HepG2 (cell line): Measurements from ENCODE around the gene CTTNBP2NL. TPM values are rescaled to one million over a fixed set of nuclear protein-coding genes. Genes with fewer than 3 reads are reported as not detected.

Experiments
- ATAC-seq: fragments of 200-7000 bp; cut with Tn5 transposase; 3 replicates; pipeline ENCODE4 v1.9.1; 2020; ENCODE audit warnings: mild to moderate bottlenecking, moderate library complexity
- BruUV-seq: library from RNA; stranded (reverse); fragments of 400-500 nt; replicated peaks from 2 replicates; lab custom pipeline; 2021; lab: Mats Ljungman, UMichigan
- CTCF ChIA-PET: fragments of 300-600 bp; formaldehyde crosslinking; extraction: SDS; loops from one replicate; lab custom pipeline; 2021; ENCODE audit warnings: low total read pairs, inconsistent platforms, low intra/inter-chr PET ratio; lab: Yijun Ruan, JAX
- POLR2A ChIA-PET: fragments of 350-600 bp; sonication (Branson Sonifier 250); formaldehyde crosslinking; loops from one replicate; lab custom pipeline; 2020; ENCODE audit warnings: antibody characterized with exemption, inconsistent platforms; lab: Yijun Ruan, JAX
- DNase-seq: peaks from one replicate; pipeline ENCODE4 v3.0.0-alpha.2; 2015; ENCODE audit warnings: low spot score
- FAIRE-seq: peaks from 3 replicates; lab custom pipeline; 2011; peaks lifted over from hg19 to GRCh38; lab: Jason Lieb, UNC
- H2AFZ ChIP-seq: one replicate; pipeline ENCODE4 v1.6.1; 2011; ENCODE audit warnings: low read length, inconsistent platforms
- H3K27ac ChIP-seq: fragments of 300-600 bp; 3 replicates; pipeline ENCODE4 v1.8.0; 2011; ENCODE audit warnings: mixed run types, mild to moderate bottlenecking, mixed read lengths, low read length, inconsistent platforms; ENCODE audit not compliant: insufficient read depth; ENCODE audit errors: extremely low read length
- H3K27me3 ChIP-seq, 2 experiments: fragments of 200-600 bp in 1 of 2; 2 replicates in 1 of 2; 3 replicates in 1 of 2; pipeline versions ENCODE4 v1.6.0 to v1.8.0; 2011; ENCODE audit warnings: low read length in 2 of 2, mild to moderate bottlenecking in 2 of 2, moderate library complexity in 2 of 2, inconsistent platforms in 1 of 2; ENCODE audit not compliant: insufficient read depth in 2 of 2, control insufficient read depth in 1 of 2
- H3K36me3 ChIP-seq, 2 experiments: fragments of 200-600 bp in 1 of 2; replicated peaks in 1 of 2; 2 replicates in 1 of 2; 3 replicates in 1 of 2; pipeline versions ENCODE4 v1.5.1 to v1.8.0; 2011; ENCODE audit warnings: low read length in 2 of 2, inconsistent platforms in 1 of 2; ENCODE audit not compliant: insufficient read depth in 2 of 2, control insufficient read depth in 1 of 2
- H3K4me1 ChIP-seq: 2 replicates; pipeline ENCODE4 v1.5.1; 2012; ENCODE audit warnings: low read length, inconsistent platforms; ENCODE audit not compliant: insufficient read depth
- H3K4me2 ChIP-seq: 2 replicates; pipeline ENCODE4 v1.6.0; 2011; ENCODE audit warnings: low read depth, low read length, inconsistent platforms
- H3K4me3 ChIP-seq, 3 experiments: fragments of 200-600 bp in 1 of 3; sonication (generic), shearing (Covaris generic) in 1 of 3; replicated peaks in 1 of 3; 2 replicates each; pipeline ENCODE4 v1.5.1; 2011 to 2016; ENCODE audit warnings: low read length in 3 of 3, inconsistent platforms in 2 of 3, low read depth in 2 of 3, mild to moderate bottlenecking in 2 of 3, control low read depth in 1 of 3, mixed read lengths in 1 of 3; ENCODE audit not compliant: insufficient read depth in 1 of 3
- H3K79me2 ChIP-seq: one replicate; pipeline ENCODE4 v1.6.1; 2011; ENCODE audit warnings: low read length, inconsistent platforms; ENCODE audit not compliant: insufficient read depth
- H3K9ac ChIP-seq: 2 replicates; pipeline ENCODE4 v1.6.0; 2011; ENCODE audit warnings: mild to moderate bottlenecking, low read depth, low read length, inconsistent platforms; ENCODE audit not compliant: insufficient read depth
- H3K9me3 ChIP-seq: 2 replicates; pipeline ENCODE4 v1.5.1; 2012; ENCODE audit warnings: mild to moderate bottlenecking, low read length
- H4K20me1 ChIP-seq: 2 replicates; pipeline ENCODE4 v1.6.0; 2011; ENCODE audit warnings: inconsistent platforms, mild to moderate bottlenecking, low read length, moderate library complexity; ENCODE audit not compliant: insufficient read depth
- CAMTA2 ChIP-seq: sonication (generic); formaldehyde crosslinking; IDR thresholded peaks from 2 replicates; pipeline ENCODE4 v1.4.0; 2020; ENCODE audit warnings: mild to moderate bottlenecking, missing genetic modification reagents, borderline replicate concordance
- HMG20A ChIP-seq: IDR thresholded peaks from 2 replicates; pipeline ENCODE4 v1.6.1; 2016; ENCODE audit warnings: borderline replicate concordance
- HMGXB3 ChIP-seq: sonication (generic); formaldehyde crosslinking; IDR thresholded peaks from 2 replicates; pipeline ENCODE4 v1.4.0; 2020; ENCODE audit warnings: missing genetic modification reagents, borderline replicate concordance
- KLF12 ChIP-seq: sonication (generic); formaldehyde crosslinking; IDR thresholded peaks from 2 replicates; pipeline ENCODE4 v1.4.0; 2020; ENCODE audit warnings: missing genetic modification reagents, borderline replicate concordance
- PLRG1 ChIP-seq: fragments of 450-650 bp; conservative IDR thresholded peaks from 2 replicates; pipeline ENCODE4 v1.6.1; 2016
- ZHX2 ChIP-seq, 2 experiments: sonication (generic) in 1 of 2; formaldehyde crosslinking in 1 of 2; IDR thresholded peaks; 2 replicates each; pipeline versions ENCODE4 v1.6.1 to v1.9.0; 2014 to 2022; ENCODE audit warnings: antibody characterized with exemption in 1 of 2, borderline replicate concordance in 1 of 2, inconsistent platforms in 1 of 2, low read depth in 1 of 2, missing genetic modification reagents in 1 of 2
- ZNF816 ChIP-seq: sonication (generic); formaldehyde crosslinking; IDR thresholded peaks from 2 replicates; pipeline ENCODE4 v1.8.0; 2022; ENCODE audit warnings: missing genetic modification reagents, mild to moderate bottlenecking, borderline replicate concordance
- WGBS: methylation state at CpG from one replicate; pipeline ENCODE4 v1.1.6; 2017; ENCODE audit warnings: low lambda C conversion rate; 5-methylcytosine and 5-hydroxymethylcytosine counted together
- in situ Hi-C: cut with HindIII; loops from 2 replicates; pipeline ENCODE4 v1.10.0; 2017; ENCODE audit warnings: low pct_unique_long_range_greater_than_20kb; ENCODE audit not compliant: extremely low pct_ligation_motif_present
- intact Hi-C: fragments of 100-400 bp; cut with micrococcal nuclease; formaldehyde crosslinking; loops from one replicate; pipeline ENCODE4 v1.10.0; 2022; ENCODE audit not compliant: unreplicated experiment
- polyA plus RNA-seq, 8 experiments: library from polyadenylated mRNA; depleted of rRNA in 3 of 8; stranded (reverse) in 7 of 8; unstranded in 1 of 8; fragments of >200 nt; fragmentation: Illumina TruSeq in 4 of 8; extraction: Trizol in 4 of 8; gene quantifications; 2 replicates each; pipeline versions ENCODE4 v1.2.1 to v1.2.3, GENCODE V29; 2011 to 2016; ENCODE audit warnings: low read depth in 4 of 8, missing spikeins in 1 of 8, mixed read lengths in 1 of 8; ENCODE audit not compliant: insufficient read depth in 1 of 8
- total RNA-seq, 5 experiments: library from RNA; depleted of rRNA; stranded (reverse); fragments of >200 nt; fragmentation: Illumina TruSeq; extraction: Trizol; gene quantifications; 2 replicates each; pipeline ENCODE4 v1.2.3, GENCODE V29; 2016; ENCODE audit warnings: low read depth in 1 of 5
- TF ChIP-seq, protein P1 (sequence below): sonication (generic); formaldehyde crosslinking; IDR thresholded peaks from 2 replicates; pipeline ENCODE4 v1.8.1; 2022; ENCODE audit warnings: low read depth, mild to moderate bottlenecking, missing genetic modification reagents

Gene CTTNBP2NL
- total and polyA plus RNA-seq, 2 of the 13 experiments (the other 11 are each of a cell fraction or from before 2014, with no cell fraction given), result 2.1 to 4.1 TPM

DNA sequence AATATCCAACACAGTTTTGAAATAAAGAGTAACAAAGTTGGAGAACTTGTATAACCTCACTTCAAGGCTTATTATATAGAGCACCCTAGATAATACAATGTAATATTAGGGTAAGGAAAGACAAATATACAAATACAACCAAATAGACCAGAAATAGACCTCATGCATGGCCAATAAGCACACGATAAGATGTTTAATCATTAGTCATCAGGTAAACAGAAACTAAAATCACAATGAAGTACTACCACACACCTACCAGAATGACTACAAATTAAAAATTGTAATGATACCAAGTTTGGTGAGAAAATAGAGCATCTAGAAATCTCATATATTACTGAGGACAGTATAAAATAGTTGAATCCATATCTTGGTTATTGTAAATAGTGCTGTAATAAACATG, 20.3 kb upstream of the CTTNBP2NL start:
- in situ Hi-C loops, result no loop called here
- H3K4me2 ChIP-seq, result no peak overlapping the region
- TF ChIP-seq PLRG1 (no peak), HMGXB3 (CRISPR knock-in tag) (no peak), CAMTA2 (CRISPR knock-in tag) (no peak), ZNF816 (no peak), KLF12 (CRISPR knock-in tag) (no peak), ZHX2 (IDR thresholded peaks at IDR 0.05; ENCODE audit: low read depth) (no peak), ZHX2 (CRISPR knock-in tag; IDR thresholded peaks at IDR 0.05; ENCODE audit: borderline replicate concordance) (no peak), HMG20A (CRISPR knock-in tag) (no peak)
- TF ChIP-seq, protein P1, sequence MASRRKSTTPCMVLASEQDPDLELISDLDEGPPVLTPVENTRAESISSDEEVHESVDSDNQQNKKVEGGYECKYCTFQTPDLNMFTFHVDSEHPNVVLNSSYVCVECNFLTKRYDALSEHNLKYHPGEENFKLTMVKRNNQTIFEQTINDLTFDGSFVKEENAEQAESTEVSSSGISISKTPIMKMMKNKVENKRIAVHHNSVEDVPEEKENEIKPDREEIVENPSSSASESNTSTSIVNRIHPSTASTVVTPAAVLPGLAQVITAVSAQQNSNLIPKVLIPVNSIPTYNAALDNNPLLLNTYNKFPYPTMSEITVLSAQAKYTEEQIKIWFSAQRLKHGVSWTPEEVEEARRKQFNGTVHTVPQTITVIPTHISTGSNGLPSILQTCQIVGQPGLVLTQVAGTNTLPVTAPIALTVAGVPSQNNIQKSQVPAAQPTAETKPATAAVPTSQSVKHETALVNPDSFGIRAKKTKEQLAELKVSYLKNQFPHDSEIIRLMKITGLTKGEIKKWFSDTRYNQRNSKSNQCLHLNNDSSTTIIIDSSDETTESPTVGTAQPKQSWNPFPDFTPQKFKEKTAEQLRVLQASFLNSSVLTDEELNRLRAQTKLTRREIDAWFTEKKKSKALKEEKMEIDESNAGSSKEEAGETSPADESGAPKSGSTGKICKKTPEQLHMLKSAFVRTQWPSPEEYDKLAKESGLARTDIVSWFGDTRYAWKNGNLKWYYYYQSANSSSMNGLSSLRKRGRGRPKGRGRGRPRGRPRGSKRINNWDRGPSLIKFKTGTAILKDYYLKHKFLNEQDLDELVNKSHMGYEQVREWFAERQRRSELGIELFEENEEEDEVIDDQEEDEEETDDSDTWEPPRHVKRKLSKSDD (CRISPR knock-in tag), result no peak

More for the DNA sequence above, 20.3 kb upstream of the CTTNBP2NL start:
- FAIRE-seq (no peak), ATAC-seq (no peak), DNase-seq (no peak)
- BruUV-seq, result no TSS peak
- H3K4me1 ChIP-seq, result no peaks in the 10 kb centered on the region
- WGBS, result 8% methylated on average over 1 of the region's 1 CpG
- no peak overlapping the region for H3K9ac ChIP-seq
- CTCF ChIA-PET, result no interaction called here
- H3K4me3 ChIP-seq, result no peak overlapping the region
- no peaks in the 10 kb centered on the region for H3K79me2 ChIP-seq
- no peaks in the 10 kb centered on the region for H3K36me3 ChIP-seq
- H3K27ac ChIP-seq, result no peak overlapping the region
- no peak overlapping the region for H2AFZ ChIP-seq
- no peaks in the 10 kb centered on the region for H3K9me3 ChIP-seq
- H4K20me1 ChIP-seq, result no peaks in the 10 kb centered on the region
- POLR2A ChIA-PET, result no interaction called here
- intact Hi-C loops, result no loop called here
- H3K27me3 ChIP-seq, result peaks cover 0 to 9% of the 10 kb centered on the region in 2 experiments; a peak in 2 of 5 replicates
